ENCODE data around the gene SEC24B. TPM values are rescaled to one million over a fixed set of nuclear protein-coding genes. Genes with fewer than 3 reads are reported as not detected.

Gene SEC24B
- total and polyA plus RNA-seq, 2 experiments from 2014 or later: 9.4 to 32.8 TPM

DNA sequence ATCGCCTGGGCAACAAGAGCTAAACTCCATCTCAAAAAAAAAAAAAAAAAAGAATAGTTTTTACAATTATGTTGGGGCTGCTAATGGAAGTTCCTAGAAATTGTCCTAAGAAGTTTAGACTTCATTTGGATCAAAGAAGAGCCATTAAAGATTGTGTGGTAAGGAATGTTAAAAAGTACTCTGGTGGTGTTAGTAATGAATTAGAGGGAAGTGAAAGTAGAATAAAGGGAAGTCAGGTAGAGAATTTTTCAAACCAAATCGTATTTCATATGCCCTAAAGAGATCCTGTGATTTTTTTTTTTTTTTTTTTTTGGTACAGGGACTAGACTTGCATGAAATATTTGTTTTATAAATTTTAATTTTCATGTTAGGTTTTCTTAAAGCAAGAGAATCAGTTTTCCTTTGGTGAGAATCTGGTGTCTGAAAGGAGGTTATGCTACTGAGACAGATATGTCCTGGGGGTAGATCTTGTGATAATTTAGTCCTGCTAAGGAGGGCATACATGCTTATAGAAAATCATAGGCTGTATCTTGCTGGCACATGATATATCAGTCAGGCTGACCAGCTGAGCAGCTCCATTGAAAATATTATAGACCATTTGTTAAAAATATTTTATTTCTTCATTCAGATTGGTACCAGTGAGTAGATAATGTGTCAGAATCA is 10.7 kb downstream of the SEC24B start:
- DNase-seq (ENCODE audit: low spot score): no peak
- ATAC-seq: no peak
- H3K9me3 Mint-ChIP-seq: peaks cover 9% of the 10 kb centered on the region
- Histone ChIP-seq H3K27ac (ENCODE audit: low read depth) (no peak overlapping the region), H3K4me1 (ENCODE audit: insufficient read depth) (peaks cover 6% of the 10 kb centered on the region; the same call in 1 of the 2 replicates), H3K79me2 (replicated peaks; ENCODE audit: insufficient read depth) (peaks cover 100% of the 10 kb centered on the region), H3K27me3 (ENCODE audit: insufficient read depth) (no peaks in the 10 kb centered on the region), H3K36me3 (ENCODE audit: insufficient read depth) (no peaks in the 10 kb centered on the region), H2AFZ (no peak overlapping the region), H4K20me1 (replicated peaks; ENCODE audit: insufficient read depth) (peaks cover 26% of the 10 kb centered on the region; the same call in 1 of the 2 replicates), H3F3A (replicated peaks; ENCODE audit: low read depth) (no peaks in the 10 kb centered on the region), H3K9me2 (ENCODE audit: insufficient read depth) (no peaks in the 10 kb centered on the region), H3K4me2 (no peak overlapping the region), H3K4me3 (no peak overlapping the region)
- TF ChIP-seq JUNB (IDR thresholded peaks at IDR 0.05; ENCODE audit: unreplicated experiment) (no peak), POLR2AphosphoS5 (IDR thresholded peaks at IDR 0.05; ENCODE audit: low read depth) (no peak), NANOG (IDR thresholded peaks at IDR 0.05; ENCODE audit: borderline replicate concordance) (no peak), CREB1 (CRISPR knock-in tag; IDR thresholded peaks at IDR 0.05; ENCODE audit: low read depth) (no peak), ZNF114 (CRISPR knock-in tag; IDR thresholded peaks at IDR 0.05) (no peak), ZNF331 (CRISPR knock-in tag; IDR thresholded peaks at IDR 0.05; ENCODE audit: low read depth) (no peak), STAT1 (IDR thresholded peaks at IDR 0.05; ENCODE audit: unreplicated experiment) (no peak), EZH2 (IDR thresholded peaks at IDR 0.05; ENCODE audit: low read depth, unreplicated experiment) (no peak)
- TF ChIP-seq, protein P1, sequence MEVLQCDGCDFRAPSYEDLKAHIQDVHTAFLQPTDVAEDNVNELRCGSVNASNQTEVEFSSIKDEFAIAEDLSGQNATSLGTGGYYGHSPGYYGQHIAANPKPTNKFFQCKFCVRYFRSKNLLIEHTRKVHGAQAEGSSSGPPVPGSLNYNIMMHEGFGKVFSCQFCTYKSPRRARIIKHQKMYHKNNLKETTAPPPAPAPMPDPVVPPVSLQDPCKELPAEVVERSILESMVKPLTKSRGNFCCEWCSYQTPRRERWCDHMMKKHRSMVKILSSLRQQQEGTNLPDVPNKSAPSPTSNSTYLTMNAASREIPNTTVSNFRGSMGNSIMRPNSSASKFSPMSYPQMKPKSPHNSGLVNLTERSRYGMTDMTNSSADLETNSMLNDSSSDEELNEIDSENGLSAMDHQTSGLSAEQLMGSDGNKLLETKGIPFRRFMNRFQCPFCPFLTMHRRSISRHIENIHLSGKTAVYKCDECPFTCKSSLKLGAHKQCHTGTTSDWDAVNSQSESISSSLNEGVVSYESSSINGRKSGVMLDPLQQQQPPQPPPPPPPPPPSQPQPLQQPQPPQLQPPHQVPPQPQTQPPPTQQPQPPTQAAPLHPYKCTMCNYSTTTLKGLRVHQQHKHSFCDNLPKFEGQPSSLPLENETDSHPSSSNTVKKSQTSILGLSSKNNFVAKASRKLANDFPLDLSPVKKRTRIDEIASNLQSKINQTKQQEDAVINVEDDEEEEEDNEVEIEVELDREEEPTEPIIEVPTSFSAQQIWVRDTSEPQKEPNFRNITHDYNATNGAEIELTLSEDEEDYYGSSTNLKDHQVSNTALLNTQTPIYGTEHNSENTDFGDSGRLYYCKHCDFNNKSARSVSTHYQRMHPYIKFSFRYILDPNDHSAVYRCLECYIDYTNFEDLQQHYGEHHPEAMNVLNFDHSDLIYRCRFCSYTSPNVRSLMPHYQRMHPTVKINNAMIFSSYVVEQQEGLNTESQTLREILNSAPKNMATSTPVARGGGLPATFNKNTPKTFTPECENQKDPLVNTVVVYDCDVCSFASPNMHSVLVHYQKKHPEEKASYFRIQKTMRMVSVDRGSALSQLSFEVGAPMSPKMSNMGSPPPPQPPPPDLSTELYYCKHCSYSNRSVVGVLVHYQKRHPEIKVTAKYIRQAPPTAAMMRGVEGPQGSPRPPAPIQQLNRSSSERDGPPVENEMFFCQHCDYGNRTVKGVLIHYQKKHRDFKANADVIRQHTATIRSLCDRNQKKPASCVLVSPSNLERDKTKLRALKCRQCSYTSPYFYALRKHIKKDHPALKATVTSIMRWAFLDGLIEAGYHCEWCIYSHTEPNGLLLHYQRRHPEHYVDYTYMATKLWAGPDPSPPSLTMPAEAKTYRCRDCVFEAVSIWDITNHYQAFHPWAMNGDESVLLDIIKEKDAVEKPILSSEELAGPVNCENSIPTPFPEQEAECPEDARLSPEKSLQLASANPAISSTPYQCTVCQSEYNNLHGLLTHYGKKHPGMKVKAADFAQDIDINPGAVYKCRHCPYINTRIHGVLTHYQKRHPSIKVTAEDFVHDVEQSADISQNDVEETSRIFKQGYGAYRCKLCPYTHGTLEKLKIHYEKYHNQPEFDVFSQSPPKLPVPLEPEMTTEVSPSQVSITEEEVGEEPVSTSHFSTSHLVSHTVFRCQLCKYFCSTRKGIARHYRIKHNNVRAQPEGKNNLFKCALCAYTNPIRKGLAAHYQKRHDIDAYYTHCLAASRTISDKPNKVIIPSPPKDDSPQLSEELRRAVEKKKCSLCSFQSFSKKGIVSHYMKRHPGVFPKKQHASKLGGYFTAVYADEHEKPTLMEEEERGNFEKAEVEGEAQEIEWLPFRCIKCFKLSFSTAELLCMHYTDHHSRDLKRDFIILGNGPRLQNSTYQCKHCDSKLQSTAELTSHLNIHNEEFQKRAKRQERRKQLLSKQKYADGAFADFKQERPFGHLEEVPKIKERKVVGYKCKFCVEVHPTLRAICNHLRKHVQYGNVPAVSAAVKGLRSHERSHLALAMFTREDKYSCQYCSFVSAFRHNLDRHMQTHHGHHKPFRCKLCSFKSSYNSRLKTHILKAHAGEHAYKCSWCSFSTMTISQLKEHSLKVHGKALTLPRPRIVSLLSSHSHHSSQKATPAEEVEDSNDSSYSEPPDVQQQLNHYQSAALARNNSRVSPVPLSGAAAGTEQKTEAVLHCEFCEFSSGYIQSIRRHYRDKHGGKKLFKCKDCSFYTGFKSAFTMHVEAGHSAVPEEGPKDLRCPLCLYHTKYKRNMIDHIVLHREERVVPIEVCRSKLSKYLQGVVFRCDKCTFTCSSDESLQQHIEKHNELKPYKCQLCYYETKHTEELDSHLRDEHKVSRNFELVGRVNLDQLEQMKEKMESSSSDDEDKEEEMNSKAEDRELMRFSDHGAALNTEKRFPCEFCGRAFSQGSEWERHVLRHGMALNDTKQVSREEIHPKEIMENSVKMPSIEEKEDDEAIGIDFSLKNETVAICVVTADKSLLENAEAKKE (CRISPR knock-in tag; IDR thresholded peaks at IDR 0.05): no peak
- TF ChIP-seq, protein P2, sequence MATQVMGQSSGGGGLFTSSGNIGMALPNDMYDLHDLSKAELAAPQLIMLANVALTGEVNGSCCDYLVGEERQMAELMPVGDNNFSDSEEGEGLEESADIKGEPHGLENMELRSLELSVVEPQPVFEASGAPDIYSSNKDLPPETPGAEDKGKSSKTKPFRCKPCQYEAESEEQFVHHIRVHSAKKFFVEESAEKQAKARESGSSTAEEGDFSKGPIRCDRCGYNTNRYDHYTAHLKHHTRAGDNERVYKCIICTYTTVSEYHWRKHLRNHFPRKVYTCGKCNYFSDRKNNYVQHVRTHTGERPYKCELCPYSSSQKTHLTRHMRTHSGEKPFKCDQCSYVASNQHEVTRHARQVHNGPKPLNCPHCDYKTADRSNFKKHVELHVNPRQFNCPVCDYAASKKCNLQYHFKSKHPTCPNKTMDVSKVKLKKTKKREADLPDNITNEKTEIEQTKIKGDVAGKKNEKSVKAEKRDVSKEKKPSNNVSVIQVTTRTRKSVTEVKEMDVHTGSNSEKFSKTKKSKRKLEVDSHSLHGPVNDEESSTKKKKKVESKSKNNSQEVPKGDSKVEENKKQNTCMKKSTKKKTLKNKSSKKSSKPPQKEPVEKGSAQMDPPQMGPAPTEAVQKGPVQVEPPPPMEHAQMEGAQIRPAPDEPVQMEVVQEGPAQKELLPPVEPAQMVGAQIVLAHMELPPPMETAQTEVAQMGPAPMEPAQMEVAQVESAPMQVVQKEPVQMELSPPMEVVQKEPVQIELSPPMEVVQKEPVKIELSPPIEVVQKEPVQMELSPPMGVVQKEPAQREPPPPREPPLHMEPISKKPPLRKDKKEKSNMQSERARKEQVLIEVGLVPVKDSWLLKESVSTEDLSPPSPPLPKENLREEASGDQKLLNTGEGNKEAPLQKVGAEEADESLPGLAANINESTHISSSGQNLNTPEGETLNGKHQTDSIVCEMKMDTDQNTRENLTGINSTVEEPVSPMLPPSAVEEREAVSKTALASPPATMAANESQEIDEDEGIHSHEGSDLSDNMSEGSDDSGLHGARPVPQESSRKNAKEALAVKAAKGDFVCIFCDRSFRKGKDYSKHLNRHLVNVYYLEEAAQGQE (IDR thresholded peaks at IDR 0.05; ENCODE audit: unreplicated experiment): no peak
- TF ChIP-seq, protein P3, sequence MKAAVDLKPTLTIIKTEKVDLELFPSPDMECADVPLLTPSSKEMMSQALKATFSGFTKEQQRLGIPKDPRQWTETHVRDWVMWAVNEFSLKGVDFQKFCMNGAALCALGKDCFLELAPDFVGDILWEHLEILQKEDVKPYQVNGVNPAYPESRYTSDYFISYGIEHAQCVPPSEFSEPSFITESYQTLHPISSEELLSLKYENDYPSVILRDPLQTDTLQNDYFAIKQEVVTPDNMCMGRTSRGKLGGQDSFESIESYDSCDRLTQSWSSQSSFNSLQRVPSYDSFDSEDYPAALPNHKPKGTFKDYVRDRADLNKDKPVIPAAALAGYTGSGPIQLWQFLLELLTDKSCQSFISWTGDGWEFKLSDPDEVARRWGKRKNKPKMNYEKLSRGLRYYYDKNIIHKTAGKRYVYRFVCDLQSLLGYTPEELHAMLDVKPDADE (IDR thresholded peaks at IDR 0.05): no peak
- TF ChIP-seq, protein P4, sequence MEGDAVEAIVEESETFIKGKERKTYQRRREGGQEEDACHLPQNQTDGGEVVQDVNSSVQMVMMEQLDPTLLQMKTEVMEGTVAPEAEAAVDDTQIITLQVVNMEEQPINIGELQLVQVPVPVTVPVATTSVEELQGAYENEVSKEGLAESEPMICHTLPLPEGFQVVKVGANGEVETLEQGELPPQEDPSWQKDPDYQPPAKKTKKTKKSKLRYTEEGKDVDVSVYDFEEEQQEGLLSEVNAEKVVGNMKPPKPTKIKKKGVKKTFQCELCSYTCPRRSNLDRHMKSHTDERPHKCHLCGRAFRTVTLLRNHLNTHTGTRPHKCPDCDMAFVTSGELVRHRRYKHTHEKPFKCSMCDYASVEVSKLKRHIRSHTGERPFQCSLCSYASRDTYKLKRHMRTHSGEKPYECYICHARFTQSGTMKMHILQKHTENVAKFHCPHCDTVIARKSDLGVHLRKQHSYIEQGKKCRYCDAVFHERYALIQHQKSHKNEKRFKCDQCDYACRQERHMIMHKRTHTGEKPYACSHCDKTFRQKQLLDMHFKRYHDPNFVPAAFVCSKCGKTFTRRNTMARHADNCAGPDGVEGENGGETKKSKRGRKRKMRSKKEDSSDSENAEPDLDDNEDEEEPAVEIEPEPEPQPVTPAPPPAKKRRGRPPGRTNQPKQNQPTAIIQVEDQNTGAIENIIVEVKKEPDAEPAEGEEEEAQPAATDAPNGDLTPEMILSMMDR (conservative IDR thresholded peaks at IDR 0.05; ENCODE audit: low read depth in 2 of 2): no peak
- peaks cover 28% of the 10 kb centered on the region for H3K4me1 Mint-ChIP-seq
- no peak overlapping the region for H3K27ac Mint-ChIP-seq
- no peak overlapping the region for H3K4me3 Mint-ChIP-seq
- peaks cover 2% of the 10 kb centered on the region for H3K27me3 Mint-ChIP-seq (ENCODE audit: insufficient read depth, low read depth, poor library complexity)
- H3K36me3 Mint-ChIP-seq (ENCODE audit: low read depth): peaks cover 33% of the 10 kb centered on the region

All from GM23338 (cell line).